Ramos (cell line): ENCODE data around the gene SUDS3.
"Not testable (repeated sequence)": the region's sequence is repeated elsewhere in the genome, so short reads cannot be mapped to it uniquely, and the experiment has no call there.

Source experiments
- in situ Hi-C: fragments of 300-500 bp; cut with MboI; formaldehyde crosslinking; loops from one replicate; pipeline ENCODE4 v1.14.3; 2022; ENCODE audit warnings: low sequenced_read_pairs; ENCODE audit not compliant: unreplicated experiment

Gene SUDS3

GRCh38 chr12:118377884-118378470, 1.6 kb downstream of the SUDS3 start:
- in situ Hi-C loops: loop anchor here (10.0 kb wide), 1 partner anchor 253 kb away; no protein-coding TSS in a partner anchor

- in situ Hi-C loops: no loop called here
Measured at GRCh38 chr12:118391424-118391823, 15.1 kb downstream of the SUDS3 start.

DNA sequence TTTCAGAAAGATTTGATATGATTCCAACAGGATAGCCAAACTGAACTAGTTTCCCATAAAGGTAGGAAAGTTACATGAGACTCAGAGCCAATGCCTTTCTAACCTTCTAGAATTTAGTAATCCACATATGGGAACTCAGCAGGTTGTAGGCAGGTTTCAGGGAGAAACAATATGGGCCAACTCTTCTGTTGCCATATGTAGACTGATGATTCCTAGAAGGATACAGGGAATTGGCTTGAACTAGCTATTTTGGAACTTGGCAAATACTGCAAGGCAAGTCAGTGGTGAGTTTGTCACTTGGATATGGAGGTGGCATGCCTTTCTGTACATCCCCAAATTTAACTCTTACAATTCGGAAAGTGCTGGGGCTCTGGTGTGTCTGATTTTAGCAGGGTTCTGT, 15.5 kb downstream of the SUDS3 start:
- in situ Hi-C loops: no loop called here

GRCh38 chr12:118397708-118398440, 21.5 kb downstream of the SUDS3 start:
- in situ Hi-C loops: no loop called here

- in situ Hi-C loops: no loop called here
Measured at GRCh38 chr12:118398524-118398923, 22.2 kb downstream of the SUDS3 start.

DNA sequence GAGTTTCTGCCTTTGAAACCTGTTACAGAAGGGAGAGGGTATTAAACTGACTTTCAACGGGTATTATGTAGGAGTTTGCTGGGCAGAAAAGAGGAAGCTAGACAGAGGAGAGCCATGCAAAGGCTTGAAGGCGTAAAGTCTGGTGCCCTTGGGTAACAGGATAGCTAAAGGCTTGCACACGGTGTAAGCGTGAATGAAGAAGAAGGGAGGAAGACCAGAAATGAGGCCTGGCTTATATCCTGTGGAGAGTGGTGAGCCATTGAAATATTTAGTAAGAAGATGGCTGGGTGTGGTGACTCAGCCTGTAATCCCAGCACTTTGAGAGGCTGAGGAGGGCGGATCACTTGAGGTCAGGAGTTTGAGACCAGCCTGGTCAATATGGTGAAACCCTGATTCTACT, 22.6 kb downstream of the SUDS3 start:
- in situ Hi-C loops: no loop called here

DNA sequence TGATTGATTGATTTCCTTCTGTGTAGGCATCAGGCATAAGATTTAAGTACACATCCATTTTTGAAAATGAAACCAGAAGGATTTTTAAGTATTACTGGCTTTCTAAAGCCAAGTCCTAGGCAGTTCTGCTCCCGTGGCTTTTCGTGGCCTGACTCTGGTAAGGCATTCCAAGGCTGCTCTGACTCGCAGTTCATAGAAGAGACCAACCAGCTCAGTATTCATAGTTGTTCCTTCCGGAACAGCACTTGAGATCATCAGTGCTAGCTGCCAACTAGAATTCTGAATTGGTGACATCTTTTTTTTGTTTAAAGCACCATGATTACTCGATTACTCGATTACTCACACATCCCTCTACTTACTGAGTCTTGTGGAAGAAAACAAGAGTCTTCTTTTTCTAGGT, 25.9 kb downstream of the SUDS3 start:
- in situ Hi-C loops: no loop called here

GRCh38 chr12:118404876-118405521, 28.6 kb downstream of the SUDS3 start:
- in situ Hi-C loops: no loop called here

DNA sequence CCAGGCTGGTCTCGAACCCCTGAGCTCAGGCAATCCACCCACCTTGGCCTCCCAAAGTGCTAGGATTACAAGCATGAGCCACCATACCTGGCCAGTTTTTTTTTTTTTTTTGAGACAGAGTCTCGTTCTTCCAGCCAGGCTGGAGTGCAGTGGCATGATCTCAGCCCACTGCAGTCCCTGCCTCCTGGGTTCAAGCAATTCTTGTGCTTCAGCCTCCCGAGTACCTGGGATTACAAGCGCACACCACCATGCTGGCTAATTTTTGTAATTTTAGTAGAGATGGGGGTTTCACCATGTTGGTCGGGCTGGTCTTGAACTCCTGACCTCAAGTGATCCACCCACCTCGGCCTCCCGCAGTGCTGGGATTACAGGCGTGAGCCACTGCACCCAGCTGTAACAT, 31.9 kb downstream of the SUDS3 start:
- in situ Hi-C loops: not testable (repeated sequence)

- in situ Hi-C loops: no loop called here
Measured at GRCh38 chr12:118409834-118410233, 33.5 kb downstream of the SUDS3 start.

- in situ Hi-C loops: no loop called here
Measured at GRCh38 chr12:118417942-118418341, 41.6 kb downstream of the SUDS3 start.

GRCh38 chr12:118418385-118419057, 42.2 kb downstream of the SUDS3 start:
- in situ Hi-C loops: no loop called here

- in situ Hi-C loops: no loop called here
Measured at GRCh38 chr12:118420673-118421072, 44.3 kb downstream of the SUDS3 start.

- in situ Hi-C loops: no loop called here
Measured at GRCh38 chr12:118424884-118425283, 48.5 kb downstream of the SUDS3 start.

DNA sequence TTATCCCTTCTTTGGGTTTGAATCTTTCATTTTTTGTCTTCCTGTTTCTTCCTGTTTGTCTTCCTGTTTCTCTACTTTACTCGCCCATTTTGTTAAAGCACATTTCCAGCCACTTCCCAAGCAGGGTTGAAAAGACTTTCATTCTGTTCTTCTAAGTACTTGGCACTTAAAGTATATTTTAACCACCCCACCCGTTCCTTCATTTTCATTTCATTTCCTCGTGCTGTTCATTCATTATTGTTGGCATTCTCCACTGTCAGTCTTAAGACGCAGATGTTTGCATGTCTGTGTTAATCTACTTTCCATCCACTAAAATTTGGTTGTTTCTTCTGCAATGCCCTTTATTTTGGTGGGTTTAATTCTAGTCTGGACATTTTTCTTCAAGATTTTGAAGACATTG, 49.0 kb downstream of the SUDS3 start:
- in situ Hi-C loops: no loop called here

- in situ Hi-C loops: no loop called here
Measured at GRCh38 chr12:118427819-118428218, 51.5 kb downstream of the SUDS3 start.

- in situ Hi-C loops: no loop called here
Measured at GRCh38 chr12:118428643-118429042, 52.3 kb downstream of the SUDS3 start.

GRCh38 chr12:118429688-118430383, 53.5 kb downstream of the SUDS3 start:
- in situ Hi-C loops: no loop called here

DNA sequence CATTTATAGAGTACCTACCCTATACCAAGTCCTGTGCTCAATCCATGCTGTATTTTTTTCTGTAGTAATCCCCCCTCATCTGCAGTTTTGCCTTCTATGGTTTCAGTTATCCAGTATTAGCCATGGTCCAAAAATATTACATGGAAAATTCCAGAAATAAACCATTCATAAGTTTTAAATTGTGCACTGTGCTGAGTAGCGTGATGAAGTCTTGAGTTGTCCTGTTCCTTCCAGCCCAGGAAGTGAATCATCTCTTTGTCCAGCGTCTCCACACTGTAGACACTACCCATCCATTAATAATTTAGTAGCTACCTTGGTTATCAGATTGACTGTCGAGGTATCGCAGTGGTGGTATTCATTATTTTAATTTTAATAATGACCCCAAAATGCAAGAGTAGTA, 54.2 kb downstream of the SUDS3 start:
- in situ Hi-C loops: no loop called here

- in situ Hi-C loops: no loop called here
Measured at GRCh38 chr12:118432812-118433545, 56.6 kb downstream of the SUDS3 start.
